GM11168 (cell line): ENCODE results near the gene ZBTB4.
"Not testable (repeated sequence)": the region's sequence is repeated elsewhere in the genome, so short reads cannot be mapped to it uniquely, and the experiment has no call there.

Experiments used
- in situ Hi-C: fragments of 300-500 bp; cut with MboI; formaldehyde crosslinking; loops from one replicate; pipeline ENCODE4 v1.12.0; 2022; ENCODE audit warnings: low sequenced_read_pairs; ENCODE audit not compliant: unreplicated experiment

ZBTB4 gene

GRCh38 chr17:7471729-7472128 lies 7.7 kb downstream of the ZBTB4 start:
- in situ Hi-C loops: no loop called here

GRCh38 chr17:7470457-7470973 lies 8.9 kb downstream of the ZBTB4 start:
- in situ Hi-C loops: not testable (repeated sequence)

GRCh38 chr17:7469843-7470242 lies 9.6 kb downstream of the ZBTB4 start:
- in situ Hi-C loops: not testable (repeated sequence)

DNA sequence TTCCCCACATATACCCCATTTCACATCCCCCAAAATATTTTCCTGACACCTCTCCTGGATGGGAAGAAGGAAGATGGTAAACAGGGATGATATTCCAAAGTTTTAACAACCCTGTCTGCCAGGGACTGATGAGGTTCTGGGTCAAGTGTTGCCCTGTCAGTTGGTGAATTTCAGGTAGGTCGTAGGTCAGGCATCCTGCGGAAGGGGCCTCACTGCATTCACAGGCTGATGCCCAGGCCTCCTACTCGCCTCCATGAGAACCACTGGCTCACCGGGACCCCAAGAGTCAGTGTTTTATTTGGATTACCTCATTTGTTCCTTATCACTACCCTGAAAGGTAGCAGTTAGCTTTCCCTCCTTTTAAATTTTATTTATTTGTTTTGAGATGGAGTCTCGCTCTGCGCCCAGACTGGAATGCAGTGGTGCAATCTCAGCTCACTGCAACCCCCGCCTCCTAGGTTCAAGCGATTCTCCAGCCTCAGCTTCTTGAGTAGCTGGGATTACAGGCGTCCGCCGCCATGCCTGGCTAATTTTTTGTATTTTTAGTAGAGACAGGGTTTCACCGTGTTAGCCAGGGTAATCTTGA lies 10.5 kb downstream of the ZBTB4 start:
- in situ Hi-C loops: no loop called here

DNA sequence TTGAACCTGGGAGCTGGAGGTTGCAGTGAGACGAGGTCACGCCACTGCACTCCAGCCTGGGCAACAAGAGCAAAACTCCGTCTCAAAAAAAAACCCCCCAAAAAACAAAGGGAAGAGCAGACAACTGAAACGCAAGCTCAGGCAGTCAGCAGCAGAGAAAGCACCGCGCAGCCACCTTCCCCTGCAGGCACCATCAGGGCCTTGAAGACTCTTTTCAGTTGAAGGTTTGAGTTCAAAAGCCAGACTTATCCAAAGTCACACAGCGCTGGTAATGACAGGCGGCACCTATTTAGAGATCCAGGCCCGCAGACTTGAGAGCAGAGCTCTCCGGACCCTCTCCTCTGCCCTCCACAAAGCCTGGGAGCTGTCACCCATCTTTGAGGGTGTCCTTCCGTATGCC lies 11.1 kb downstream of the ZBTB4 start:
- in situ Hi-C loops: no loop called here

DNA sequence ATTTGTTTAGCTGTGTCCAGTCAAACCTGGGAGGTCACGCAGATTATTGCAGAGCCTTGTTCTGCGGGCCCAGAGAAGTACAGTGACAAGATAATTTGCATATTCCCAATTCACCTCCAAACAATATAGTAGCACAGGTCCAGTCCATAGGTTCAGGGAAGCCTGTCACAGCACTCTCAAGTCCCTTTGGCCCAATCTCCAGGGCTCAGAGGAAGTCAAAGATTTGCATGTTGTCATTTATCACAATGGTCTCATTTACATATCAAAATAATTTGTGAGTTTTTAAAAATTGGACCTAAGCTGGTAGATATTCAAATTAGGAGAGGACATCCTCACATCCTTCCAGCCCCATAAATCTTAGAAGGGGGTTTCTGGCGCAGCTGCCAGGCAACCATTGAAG lies 11.9 kb downstream of the ZBTB4 start:
- in situ Hi-C loops: no loop called here

DNA sequence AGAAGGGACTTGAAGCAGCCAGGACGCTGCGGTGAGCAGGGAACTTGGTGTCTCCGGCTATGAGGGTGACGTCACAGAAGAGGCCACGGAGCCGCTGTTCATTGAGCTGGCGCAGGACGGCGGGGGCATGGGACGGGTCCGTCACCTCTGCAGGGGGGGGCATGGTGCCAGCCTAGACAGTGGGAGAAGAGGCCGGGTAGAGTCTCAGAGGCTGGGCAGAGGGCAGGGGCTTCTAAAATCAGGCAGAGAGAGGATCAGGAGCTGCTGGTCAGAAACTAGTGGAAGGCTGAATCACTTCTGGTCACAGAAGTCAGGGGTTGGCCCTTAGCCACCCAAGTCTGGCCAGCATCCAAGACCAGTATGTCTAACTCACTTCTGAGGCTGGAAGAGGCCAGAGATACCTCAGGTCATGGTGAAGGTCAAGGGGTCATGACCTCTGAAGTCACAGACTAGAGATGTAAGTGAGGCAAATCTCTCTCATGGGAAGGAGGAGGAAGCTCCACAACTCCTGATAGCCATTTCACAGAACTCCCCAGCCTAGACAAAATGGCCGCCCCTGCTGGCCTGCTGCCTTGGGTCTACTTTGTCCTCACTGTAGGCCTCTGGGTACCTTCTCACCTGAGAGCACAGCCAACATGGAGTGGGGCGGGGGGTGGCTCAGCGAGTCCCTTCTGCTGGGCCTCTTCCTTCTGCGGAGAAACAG lies 12.6 kb downstream of the ZBTB4 start:
- in situ Hi-C loops: no loop called here

- in situ Hi-C loops: no loop called here
These were observed 13.2 kb downstream of the ZBTB4 start for GRCh38 chr17:7466318-7466638.

DNA sequence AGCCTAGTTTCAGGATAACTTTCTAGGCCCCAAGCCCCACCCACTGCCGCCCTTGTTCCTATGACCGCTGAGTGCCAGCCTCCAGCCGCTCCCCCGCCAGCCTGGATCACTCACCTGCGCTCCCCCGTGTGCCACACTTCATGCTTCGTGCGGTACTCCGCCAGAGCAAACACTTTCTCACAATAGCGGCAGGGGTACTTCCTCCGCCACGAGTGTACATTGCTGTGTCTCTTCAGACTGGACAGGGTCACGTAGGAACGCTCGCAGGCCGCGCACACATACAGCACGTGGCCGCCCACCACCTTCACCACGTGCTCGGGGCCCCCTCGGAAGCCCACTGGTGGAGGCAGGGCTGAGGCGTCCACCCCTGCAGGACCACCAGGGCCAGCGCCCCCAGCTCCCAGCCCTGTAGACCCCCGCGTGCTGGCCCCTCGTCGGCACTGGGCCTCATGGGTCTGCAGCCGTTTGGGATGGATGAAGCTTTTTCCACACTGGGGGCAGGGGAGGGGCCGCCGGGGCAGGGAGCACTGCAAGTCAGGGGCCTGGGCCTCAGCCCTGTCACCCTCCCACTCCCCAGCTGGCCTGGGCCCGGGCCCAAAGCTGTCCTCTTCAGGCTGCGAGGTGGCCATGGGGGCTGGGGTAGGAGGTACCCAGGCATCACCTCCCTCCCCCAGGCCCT lies 13.7 kb downstream of the ZBTB4 start:
- in situ Hi-C loops: no loop called here

DNA sequence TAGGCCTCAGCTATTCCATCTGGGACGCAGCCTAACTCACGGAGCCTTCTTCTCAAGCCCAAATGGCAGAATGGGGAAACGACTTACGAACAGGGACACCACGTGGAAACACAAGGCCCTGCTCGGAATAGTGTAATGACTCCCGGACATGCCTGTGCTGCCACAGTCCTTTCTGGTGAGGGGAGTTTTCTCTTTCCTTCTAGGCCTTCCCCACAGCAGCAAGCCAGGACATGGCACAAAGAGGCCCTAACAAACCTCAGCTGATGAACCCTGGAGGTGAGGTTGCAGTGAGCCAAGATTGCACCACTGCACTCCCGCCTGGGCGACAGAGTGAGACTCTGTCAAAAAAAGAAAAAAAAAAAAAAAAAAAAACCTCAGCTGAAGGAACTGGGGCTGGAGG lies 15.3 kb downstream of the ZBTB4 start:
- in situ Hi-C loops: no loop called here

DNA sequence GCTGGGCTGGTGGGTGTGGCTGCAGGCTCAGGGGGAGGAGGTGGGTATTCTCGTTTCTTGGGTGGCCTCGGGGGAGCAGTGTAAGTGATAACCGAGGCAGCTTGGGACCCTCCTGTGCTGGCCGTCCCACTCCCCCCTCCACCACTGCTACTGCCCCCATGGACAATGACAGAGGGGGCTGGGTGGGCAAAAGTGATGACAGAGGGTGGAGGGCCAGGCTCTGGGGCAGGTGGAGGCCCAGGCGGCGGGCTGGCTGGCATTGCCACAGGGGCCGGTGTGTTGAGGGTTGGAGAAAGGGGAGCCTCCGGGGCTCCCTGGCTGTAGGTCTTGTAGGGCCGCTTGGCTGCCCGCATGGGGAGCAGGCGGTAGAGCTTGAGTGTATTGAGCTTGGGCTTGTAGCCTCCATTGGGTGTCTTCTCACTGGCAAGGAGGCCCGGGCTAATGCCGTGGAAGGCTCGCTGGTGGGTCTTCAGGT lies 16.0 kb downstream of the ZBTB4 start:
- in situ Hi-C loops: no loop called here

DNA sequence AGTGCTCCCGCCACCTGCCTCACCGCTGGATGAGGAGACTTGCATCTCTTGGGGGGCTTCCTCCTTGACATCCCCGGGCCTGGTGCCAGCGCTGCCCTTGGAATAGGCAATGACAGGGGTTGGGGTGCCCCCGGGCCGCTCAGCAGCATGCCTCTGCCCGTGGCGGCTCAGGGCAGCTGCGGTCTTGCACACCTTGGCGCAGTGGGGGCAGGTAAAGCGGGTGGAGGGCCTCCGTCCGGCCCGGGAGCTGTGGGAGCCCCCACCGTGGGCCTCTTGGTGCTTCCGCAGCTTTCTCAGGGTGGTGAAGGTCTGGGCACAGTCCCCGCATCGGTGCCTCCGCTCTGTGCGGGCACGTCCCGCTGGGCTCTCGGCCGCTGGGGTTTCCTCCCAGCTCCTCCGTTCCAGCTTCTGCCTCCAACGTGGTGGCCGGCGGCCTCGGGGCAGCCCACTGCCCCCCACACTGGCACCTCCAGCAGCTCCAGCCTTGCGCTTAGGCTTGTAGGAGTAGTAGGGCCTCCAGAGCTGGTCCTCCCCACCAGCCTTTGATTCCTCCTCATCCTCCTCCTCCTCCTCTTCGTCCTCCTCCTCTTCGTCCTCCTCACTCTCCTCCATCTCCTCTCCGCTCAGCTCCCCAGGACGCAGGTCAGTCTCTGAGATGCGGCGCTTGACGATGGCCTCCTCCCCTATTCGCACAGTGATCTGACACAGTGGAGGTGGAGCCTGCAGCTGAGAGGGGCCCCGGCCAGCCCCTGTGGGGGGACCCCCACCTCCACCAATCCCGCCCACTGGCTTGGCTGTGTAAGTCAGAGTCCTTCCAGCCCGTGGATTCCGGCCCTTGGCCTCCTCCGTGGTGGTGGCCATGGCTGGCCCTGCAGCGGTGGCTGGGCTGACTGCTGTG lies 16.7 kb downstream of the ZBTB4 start:
- in situ Hi-C loops: no loop called here

- in situ Hi-C loops: no loop called here
These were observed 18.4 kb downstream of the ZBTB4 start for GRCh38 chr17:7460850-7461660.

GRCh38 chr17:7459961-7460545 lies 19.4 kb downstream of the ZBTB4 start:
- in situ Hi-C loops: no loop called here

DNA sequence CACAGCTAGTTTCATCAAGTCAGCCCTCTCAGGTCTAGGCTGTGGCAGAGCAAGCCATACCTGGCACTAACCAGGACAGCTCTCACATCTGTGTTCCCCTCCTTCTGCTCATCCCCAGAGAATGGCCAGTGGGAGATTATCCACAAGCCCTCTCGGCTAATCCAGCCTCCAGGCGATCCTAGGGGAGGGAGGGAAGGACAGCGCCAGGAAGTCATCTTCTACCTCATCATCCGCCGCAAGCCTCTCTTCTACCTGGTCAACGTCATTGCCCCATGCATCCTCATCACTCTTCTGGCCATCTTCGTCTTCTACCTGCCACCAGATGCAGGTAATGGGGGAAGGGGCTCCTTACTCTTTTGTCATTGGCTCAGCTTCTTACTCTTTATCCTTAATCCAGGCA lies 31.0 kb downstream of the ZBTB4 start:
- in situ Hi-C loops: no loop called here

DNA sequence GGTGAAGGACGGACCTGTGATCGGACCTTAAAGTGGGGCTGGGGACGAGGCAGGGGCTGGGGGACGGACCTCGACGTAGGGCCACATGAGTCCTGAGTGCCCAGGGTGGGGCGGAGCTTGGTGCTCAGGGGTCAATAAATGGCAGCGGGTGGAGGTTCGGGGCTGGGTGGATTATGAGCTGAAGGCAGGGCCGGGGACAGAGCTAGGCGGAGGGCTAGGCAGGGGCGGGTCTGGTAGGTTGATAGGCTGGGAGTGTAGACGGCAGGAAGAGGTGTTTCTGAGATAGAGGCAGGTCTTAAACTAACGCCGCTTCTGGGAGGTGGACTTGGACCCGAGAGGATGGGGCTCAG lies 33.8 kb downstream of the ZBTB4 start:
- in situ Hi-C loops: no loop called here

GRCh38 chr17:7444682-7445618 lies 34.5 kb downstream of the ZBTB4 start, which contains the start of gene CHRNB1:
Gene CHRNB1, plus strand, starts transcription at chr17:7445061. Its CDS starts 67 bp downstream, at chr17:7445128.
- in situ Hi-C loops: no loop called here
